PC-9 (cell line): Measurements from ENCODE around the gene EIF4E1B. TPM values are rescaled to one million over a fixed set of nuclear protein-coding genes. Genes with fewer than 3 reads are reported as not detected.

ENCODE experiments used
- BruUV-seq: library from RNA; stranded (reverse); fragments of 400-500 nt; replicated peaks from 2 replicates; lab custom pipeline; 2021; lab: Mats Ljungman, UMichigan
- CTCF ChIA-PET: fragments of 300-600 bp; sonication (Branson Sonifier 250); formaldehyde crosslinking; loops from one replicate; lab custom pipeline; 2022; ENCODE audit warnings: antibody characterized with exemption; lab: Charles Lee
- POLR2A ChIA-PET: fragments of 300-600 bp; sonication (Branson Sonifier 250); formaldehyde crosslinking; loops from one replicate; lab custom pipeline; 2022; ENCODE audit warnings: antibody characterized with exemption; ENCODE audit not compliant: unreplicated experiment; lab: Charles Lee
- DNase-seq, 2 experiments: peaks; one replicate each; pipeline versions ENCODE4 v3.0.0 to v3.0.0-alpha.2; 2015 to 2022; ENCODE audit warnings: mixed read lengths in 1 of 2
- H2AFZ ChIP-seq: fragments of 200-600 bp; sonication (generic); 2 replicates; pipeline ENCODE4 v1.8.1; 2017; ENCODE audit warnings: antibody characterized with exemption
- H3F3A ChIP-seq: fragments of 200-600 bp; sonication (generic); 2 replicates; pipeline ENCODE4 v1.8.1; 2017; ENCODE audit warnings: antibody characterized with exemption, mild to moderate bottlenecking, low read depth; ENCODE audit not compliant: insufficient read depth
- H3K27ac ChIP-seq: fragments of 200-600 bp; sonication (generic); 2 replicates; pipeline ENCODE4 v1.6.1; 2016; ENCODE audit warnings: mixed run types
- H3K27me3 ChIP-seq: fragments of 200-600 bp; sonication (generic); 2 replicates; pipeline ENCODE4 v1.6.1; 2016; ENCODE audit warnings: low read depth, mixed run types; ENCODE audit not compliant: insufficient read depth
- H3K36me3 ChIP-seq: fragments of 200-600 bp; sonication (generic); 2 replicates; pipeline ENCODE4 v1.6.1; 2016; ENCODE audit warnings: low read depth, mixed run types
- H3K4me1 ChIP-seq: fragments of 200-600 bp; sonication (generic); replicated peaks from 2 replicates; pipeline ENCODE4 v1.6.1; 2016; ENCODE audit warnings: mixed run types; ENCODE audit not compliant: insufficient read depth
- H3K4me2 ChIP-seq: fragments of 200-600 bp; sonication (generic); 2 replicates; pipeline ENCODE4 v1.6.1; 2017; ENCODE audit warnings: mixed run types
- H3K4me3 ChIP-seq: fragments of 200-600 bp; sonication (generic); 2 replicates; pipeline ENCODE4 v1.6.1; 2016; ENCODE audit warnings: mixed run types
- H3K79me2 ChIP-seq: fragments of 200-600 bp; sonication (generic); 2 replicates; pipeline ENCODE4 v1.6.1; 2017; ENCODE audit warnings: low read depth, mixed run types
- H3K9me2 ChIP-seq: fragments of 200-600 bp; sonication (generic); 2 replicates; pipeline ENCODE4 v1.8.1; 2017; ENCODE audit warnings: mild to moderate bottlenecking; ENCODE audit not compliant: insufficient read depth
- H3K9me3 ChIP-seq: fragments of 200-600 bp; sonication (generic); 2 replicates; pipeline ENCODE4 v1.8.1; 2016; ENCODE audit warnings: low read depth; ENCODE audit not compliant: insufficient read depth
- H4K20me1 ChIP-seq: fragments of 200-600 bp; sonication (generic); 2 replicates; pipeline ENCODE4 v1.8.1; 2017; ENCODE audit not compliant: insufficient read depth
- EZH2 ChIP-seq: fragments of 200-600 bp; sonication (generic); IDR thresholded peaks from 2 replicates; pipeline ENCODE4 v1.8.0; 2017; ENCODE audit warnings: antibody characterized with exemption, low read depth
- intact Hi-C: fragments of 100-400 bp; cut with micrococcal nuclease; formaldehyde crosslinking; loops from one replicate; pipeline ENCODE4 v1.10.0; 2022; ENCODE audit not compliant: unreplicated experiment
- total RNA-seq: library from RNA; stranded (reverse); gene quantifications from 2 replicates; pipeline ENCODE4 v1.2.3, GENCODE V29; 2021
- TF ChIP-seq, protein P1 (sequence below): fragments of 200-600 bp; sonication (generic); conservative IDR thresholded peaks from 2 replicates; pipeline ENCODE4 v1.6.1; 2017; ENCODE audit warnings: mixed run types, antibody characterized with exemption, mild to moderate bottlenecking, moderate library complexity

EIF4E1B gene
- total RNA-seq, 1 experiment from 2014 or later, result not detected

DNA sequence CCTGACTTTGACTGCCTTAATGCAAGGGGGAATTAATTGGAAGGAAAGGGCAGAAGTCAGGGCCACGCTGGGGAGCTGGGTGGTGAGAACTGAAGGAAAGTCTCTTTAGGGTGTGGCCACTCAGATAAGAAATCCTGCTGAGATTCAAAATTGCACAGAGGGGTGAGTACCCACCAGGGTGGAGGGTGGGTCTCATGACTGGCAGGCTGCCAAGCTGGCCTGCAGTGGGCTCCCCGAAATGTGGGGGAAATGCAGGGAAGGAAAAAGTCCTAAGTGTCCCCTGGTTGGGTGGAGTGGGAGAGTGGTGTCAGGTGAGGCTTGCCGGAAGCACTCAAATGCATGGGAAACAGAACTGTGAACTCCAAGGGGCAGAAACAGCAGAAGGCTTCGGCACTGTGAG lies 40.9 kb downstream of the EIF4E1B start:
- no peaks in the 10 kb centered on the region for H4K20me1 ChIP-seq
- H3K4me1 ChIP-seq, result peaks cover 10% of the 10 kb centered on the region; the same call in 1 of the 2 replicates
- H3K27me3 ChIP-seq, result no peaks in the 10 kb centered on the region; the same call in 1 of the 2 replicates
- H3K27ac ChIP-seq, result no peak overlapping the region
- H3K4me2 ChIP-seq, result no peak overlapping the region
- H3F3A ChIP-seq, result no peaks in the 10 kb centered on the region
- no TSS peak for BruUV-seq
- no peaks in the 10 kb centered on the region for H3K9me3 ChIP-seq
- H2AFZ ChIP-seq, result no peak overlapping the region
- H3K4me3 ChIP-seq, result no peak overlapping the region
- CTCF ChIA-PET, result interaction anchor here (0.6 to 0.7 kb wide), 3 partner anchors 25 to 334 kb away, joined by 3 to 5 read pairs (median 3); no protein-coding TSS in a partner anchor
- no peaks in the 10 kb centered on the region for H3K79me2 ChIP-seq
- POLR2A ChIA-PET, result no interaction called here
- TF ChIP-seq, protein P1, sequence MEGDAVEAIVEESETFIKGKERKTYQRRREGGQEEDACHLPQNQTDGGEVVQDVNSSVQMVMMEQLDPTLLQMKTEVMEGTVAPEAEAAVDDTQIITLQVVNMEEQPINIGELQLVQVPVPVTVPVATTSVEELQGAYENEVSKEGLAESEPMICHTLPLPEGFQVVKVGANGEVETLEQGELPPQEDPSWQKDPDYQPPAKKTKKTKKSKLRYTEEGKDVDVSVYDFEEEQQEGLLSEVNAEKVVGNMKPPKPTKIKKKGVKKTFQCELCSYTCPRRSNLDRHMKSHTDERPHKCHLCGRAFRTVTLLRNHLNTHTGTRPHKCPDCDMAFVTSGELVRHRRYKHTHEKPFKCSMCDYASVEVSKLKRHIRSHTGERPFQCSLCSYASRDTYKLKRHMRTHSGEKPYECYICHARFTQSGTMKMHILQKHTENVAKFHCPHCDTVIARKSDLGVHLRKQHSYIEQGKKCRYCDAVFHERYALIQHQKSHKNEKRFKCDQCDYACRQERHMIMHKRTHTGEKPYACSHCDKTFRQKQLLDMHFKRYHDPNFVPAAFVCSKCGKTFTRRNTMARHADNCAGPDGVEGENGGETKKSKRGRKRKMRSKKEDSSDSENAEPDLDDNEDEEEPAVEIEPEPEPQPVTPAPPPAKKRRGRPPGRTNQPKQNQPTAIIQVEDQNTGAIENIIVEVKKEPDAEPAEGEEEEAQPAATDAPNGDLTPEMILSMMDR, result no peak
- no peak for TF ChIP-seq EZH2
- intact Hi-C loops, result no loop called here
- no peak for DNase-seq
- H3K9me2 ChIP-seq, result no peaks in the 10 kb centered on the region
- no peaks in the 10 kb centered on the region for H3K36me3 ChIP-seq

DNA sequence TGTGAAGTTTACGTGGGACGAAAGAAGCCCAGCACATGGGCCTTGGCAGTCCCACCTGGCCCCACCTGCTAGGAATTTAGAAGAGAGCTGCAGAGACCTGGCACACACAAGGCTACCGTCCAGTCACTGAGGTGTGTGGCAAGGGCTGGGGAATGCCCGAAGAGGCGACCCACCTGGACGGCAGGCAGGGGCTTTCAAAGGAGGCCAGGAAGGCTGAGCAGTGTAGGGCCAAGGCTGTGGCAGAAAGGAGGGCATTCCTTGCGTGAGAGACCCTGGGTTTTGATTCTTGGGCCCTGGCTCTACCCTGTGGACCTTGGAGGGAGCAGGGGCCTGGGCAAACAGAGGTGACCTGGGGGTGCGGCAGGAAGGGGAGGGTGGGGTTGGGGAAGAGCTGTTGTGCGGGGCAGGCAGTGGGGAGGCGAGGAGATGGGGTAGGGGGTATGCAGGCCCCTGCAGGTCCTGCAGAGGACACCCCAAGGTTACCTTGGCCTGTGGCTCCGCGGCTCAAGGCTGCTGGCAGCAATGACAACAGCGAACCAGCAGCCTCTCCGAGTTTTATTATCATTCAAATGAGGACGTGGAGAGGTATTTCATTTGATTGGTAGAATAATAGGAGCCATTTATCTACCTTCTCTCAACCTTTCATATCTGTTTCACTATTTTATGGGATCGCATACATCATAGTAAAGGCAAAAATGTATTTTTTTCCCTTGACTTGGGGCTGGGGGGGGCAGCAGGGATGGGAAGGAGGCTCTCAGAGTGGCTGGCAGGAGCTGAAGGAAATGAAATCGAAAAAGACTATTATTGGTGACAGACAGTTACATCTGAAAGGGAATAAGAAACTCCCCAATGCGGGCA lies 41.6 kb downstream of the EIF4E1B start:
- Histone ChIP-seq H4K20me1 (no peaks in the 10 kb centered on the region), H3K9me2 (no peaks in the 10 kb centered on the region), H3K9me3 (no peaks in the 10 kb centered on the region), H3F3A (no peaks in the 10 kb centered on the region), H3K79me2 (no peaks in the 10 kb centered on the region), H2AFZ (no peak overlapping the region), H3K27me3 (no peaks in the 10 kb centered on the region; the same call in 1 of the 2 replicates), H3K36me3 (no peaks in the 10 kb centered on the region), H3K27ac (no peak overlapping the region), H3K4me2 (no peak overlapping the region), H3K4me1 (peaks cover 14% of the 10 kb centered on the region; the same call in 1 of the 2 replicates), H3K4me3 (no peak overlapping the region)
- TF ChIP-seq, protein P1, result no peak
- TF ChIP-seq EZH2, result no peak
- intact Hi-C loops, result no loop called here
- BruUV-seq, result no TSS peak
- DNase-seq, result no peak
- ChIA-PET POLR2A (interaction anchor here (0.5 kb wide), 1 partner anchor 499 kb away, joined by 7 read pairs; no protein-coding TSS in a partner anchor), CTCF (no interaction called here)

DNA sequence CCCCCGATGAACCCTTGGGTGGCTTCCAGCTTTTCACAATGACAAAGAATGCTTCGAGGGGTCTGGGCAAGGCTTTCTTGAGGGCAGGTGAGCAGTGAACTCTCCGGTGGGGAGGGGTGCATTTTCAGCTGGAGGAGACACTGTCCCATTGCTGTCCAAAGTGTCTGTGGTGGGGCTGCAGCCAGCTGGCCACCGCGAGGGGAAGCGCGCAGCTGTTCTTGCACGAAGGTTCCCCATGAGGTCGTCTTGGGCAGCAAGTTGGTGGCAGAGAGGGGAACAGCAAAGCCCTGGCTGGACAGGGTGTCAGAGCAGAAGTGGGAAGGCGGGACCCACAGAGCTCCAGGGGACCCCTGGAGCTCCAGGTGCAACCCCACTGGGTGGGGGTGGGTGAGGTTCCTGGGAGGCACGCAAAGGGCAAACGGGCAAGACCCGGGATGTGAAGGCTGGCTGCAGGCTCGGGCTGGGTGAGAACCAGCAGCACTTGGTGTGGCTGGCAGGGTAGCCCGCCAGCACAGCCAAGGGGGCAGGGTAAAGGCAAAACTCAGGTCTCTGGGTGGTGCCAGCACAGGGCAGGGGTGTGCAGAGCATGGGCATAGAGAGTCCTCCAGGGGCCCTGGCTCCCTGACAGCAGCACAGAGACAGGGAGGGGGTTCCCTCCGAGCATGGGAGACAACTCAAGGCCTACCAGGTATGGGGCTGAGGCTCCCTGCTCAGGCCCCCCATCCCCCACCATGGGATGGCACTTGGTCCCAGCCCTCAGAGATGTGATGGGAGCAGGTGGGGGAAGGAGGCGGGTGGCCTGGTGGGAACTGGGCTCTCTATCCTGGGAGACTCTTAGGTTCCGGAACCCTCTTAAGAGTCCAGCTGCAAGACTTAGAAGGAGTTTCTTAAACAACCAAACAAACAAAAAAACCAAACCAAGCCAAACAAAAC lies 43.4 kb downstream of the EIF4E1B start:
- DNase-seq, result no peak
- no peaks in the 10 kb centered on the region for H3K9me3 ChIP-seq
- peaks cover 14% of the 10 kb centered on the region; the same call in 1 of the 2 replicates for H3K4me1 ChIP-seq
- POLR2A ChIA-PET, result no interaction called here
- no TSS peak for BruUV-seq
- H3K4me3 ChIP-seq, result no peak overlapping the region
- H3F3A ChIP-seq, result no peaks in the 10 kb centered on the region
- no peaks in the 10 kb centered on the region for H4K20me1 ChIP-seq
- H3K27me3 ChIP-seq, result no peaks in the 10 kb centered on the region; the same call in 1 of the 2 replicates
- TF ChIP-seq EZH2, result no peak
- TF ChIP-seq, protein P1, result no peak
- no peak overlapping the region for H3K4me2 ChIP-seq
- H3K36me3 ChIP-seq, result no peaks in the 10 kb centered on the region
- CTCF ChIA-PET, result interaction anchor here (0.6 kb wide), 1 partner anchor 44 kb away, joined by 3 read pairs; the partner anchor contains the start of gene SNCB
- intact Hi-C loops, result no loop called here
- no peaks in the 10 kb centered on the region for H3K9me2 ChIP-seq
- no peaks in the 10 kb centered on the region for H3K79me2 ChIP-seq
- no peak overlapping the region for H2AFZ ChIP-seq
- no peak overlapping the region for H3K27ac ChIP-seq
